HG02588 (cell line): Measurements from ENCODE around the gene SMIM23.

ENCODE experiments used
- ATAC-seq: cut with Tn5 transposase; IDR thresholded peaks from one replicate; pipeline ENCODE4 v1.9.1; 2021; ENCODE audit warnings: mild to moderate bottlenecking, moderate library complexity; ENCODE audit not compliant: unreplicated experiment

The SMIM23 gene

DNA sequence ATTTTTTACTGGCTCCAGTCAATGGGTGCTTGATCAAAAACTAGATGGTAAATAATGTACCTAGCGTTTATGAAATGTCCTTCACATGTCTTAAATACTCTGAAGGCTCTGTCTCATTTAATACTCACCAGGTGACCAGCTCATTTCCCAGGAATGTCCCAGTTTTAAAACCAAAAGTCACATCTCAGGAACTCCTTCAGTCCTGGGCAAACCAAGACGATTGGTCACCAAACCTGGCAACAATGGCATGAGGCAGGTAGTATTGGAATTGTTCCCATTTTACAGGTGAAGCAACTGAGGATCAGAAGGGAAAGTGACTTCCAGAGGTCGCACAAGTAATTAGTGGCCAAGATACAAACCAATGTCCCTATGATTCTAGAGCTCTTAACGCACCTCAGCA is 27.7 kb downstream of the SMIM23 start:
- no peak for ATAC-seq

DNA sequence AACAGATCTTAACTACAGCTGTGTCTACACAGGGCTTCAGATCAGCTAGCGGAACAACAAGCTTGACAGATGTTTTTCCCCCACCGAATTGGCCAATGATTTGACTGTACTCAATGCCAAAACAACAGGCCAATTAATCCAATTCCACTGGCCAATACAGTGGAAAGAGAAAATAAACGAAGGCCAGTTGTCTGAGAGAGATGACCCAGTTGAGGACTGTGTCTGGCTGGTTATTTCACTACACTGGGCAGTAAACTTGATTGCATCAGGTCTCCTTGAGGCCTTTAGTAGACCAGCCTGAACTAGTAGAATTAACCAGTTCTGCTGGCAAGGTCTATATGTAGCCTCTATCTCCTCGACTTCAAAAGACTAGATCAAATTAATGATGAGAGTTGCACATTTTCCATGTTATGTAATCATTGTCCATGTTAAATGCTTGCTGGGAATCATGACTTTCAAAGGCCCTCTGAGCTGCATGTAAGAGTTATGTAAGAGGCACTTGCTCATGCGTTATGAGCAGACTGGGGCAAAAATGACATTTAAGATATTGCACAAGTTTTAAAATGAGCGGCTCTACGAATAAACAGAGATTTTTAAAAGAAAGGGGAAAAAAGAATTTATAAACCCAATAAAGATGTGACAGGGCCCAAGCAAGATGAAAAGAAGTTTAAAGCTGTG is 28.3 kb downstream of the SMIM23 start:
- ATAC-seq: no peak

DNA sequence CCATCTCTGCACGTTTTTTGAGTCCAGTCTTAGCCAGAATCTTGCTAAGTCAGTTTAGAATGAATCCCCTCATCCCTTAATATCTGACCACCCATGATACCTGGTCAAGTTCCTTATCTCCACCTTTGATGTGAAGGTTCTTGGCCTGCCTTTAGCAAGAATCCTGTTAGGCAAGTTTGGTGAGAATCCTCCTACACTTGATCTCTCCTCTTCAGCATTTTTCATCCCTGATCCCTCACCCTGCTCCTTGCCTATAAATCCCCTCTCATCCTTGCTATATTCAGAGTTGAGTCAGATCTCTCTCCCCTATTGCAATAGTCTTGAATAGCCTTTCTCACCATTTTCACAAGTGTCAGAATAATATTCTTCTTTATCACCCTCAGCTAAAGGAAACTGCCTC is 31.0 kb downstream of the SMIM23 start:
- ATAC-seq: no peak

DNA sequence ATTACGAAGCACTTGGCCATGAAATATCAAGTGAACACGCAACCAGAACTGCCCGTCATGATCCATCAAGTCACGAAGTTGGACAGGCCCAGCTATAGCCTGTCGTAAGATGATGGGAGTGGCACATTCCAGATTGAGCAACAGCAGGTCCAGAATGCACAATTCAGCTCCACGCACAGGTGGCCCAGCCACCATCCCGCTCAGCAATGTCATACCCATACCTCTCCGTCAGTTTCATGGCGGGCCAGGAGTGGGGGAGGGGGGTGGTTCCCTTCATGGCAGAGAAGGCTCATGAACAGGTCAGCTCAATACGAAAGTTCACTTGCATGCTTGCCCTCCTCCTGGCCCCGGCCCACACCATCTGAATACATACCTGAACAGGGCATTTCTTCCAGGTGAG is 34.9 kb downstream of the SMIM23 start:
- no peak for ATAC-seq

DNA sequence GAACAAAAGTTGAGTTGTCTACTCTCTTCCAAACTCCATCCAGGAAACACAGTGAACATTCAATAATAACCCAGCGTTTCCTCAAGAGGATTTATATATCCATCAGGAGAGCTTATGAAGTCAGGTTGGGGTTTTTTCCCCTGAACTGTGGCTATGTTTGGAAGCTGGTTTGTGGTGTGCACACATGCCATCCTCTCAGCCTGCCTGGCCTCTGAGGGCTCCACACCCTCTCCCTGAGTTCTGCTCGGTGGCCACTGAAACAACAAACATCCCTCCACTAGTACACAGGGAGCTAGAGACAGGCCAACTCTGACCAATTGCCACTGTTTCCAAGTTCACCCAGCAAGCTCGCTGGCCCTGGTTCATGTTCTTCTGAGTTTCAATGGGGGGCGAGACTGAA is 35.7 kb downstream of the SMIM23 start:
- ATAC-seq: no peak

DNA sequence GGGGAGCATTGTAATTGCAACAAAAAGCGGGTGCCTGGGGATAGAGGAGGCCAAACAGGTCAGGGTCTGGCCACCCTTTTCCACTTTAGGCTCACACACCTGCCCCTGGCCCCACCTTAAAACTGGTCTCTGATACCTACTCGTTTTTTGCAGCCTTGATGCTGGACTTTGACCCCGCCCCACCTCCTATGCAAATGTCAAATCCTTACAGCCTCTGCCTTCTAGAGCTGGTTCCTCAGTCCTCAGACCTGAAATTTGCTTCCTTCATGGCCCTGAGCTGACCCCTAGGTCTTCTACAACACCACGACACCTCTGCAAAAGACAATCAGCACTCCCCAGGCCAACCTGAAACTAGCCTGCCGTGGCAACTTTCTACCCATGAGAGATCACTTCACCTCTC is 37.7 kb downstream of the SMIM23 start:
- no peak for ATAC-seq

DNA sequence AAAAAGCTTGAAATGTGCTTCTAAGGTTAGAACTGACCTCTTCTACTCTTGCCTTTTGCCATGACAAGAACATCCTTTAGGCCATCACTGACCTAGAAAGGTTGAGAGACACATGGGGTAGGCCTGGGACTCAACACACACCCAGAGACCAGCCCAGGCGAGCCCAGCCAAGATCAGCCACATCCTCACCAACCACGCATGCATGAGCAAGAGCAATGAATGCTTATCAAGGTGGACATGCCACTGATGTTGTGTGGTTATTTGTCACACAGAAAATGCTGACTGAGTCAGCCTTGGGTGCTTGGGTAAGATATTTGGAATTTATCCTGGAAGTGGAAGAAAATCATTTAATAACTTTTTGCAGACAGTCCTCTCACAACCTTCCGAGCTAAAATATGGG is 39.4 kb downstream of the SMIM23 start:
- no peak for ATAC-seq

DNA sequence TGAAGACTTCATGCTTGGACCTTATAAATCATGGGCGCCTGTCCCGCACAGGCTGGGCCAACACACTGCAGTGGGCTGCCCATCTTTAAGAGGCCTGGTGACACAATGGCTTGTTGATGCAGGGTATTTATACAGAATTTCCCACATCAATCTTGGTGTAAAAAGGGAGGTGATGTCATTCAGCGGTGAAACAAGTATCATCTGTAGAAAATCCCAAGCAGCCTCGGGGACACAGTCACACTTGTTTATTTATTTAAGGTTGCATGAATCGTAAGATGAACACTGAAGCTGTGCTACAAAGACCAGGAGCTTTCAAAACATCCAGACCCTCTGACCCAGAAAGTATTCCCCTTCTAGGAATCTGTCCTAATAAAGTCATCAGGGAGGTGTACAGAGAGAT is 40.5 kb downstream of the SMIM23 start:
- ATAC-seq: no peak

DNA sequence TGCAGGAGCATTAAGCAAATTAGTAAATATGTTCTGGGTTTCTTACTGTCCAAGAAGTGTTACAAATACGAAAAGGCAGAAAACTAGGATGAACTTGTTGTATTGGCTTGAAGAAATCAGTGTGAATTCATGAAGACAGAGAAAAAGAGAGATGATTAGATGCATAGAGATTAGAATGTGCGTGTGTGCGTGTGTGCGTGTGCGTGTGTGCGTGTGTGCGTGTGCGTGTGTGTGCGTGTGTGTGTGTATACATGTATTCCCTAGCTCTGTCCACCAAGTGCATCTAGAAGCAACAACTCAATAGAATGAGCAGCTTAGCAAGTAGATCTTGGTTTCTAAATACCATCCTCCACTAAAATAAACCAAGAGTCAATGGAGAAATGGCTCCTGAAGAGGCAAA is 41.5 kb downstream of the SMIM23 start:
- no peak for ATAC-seq

DNA sequence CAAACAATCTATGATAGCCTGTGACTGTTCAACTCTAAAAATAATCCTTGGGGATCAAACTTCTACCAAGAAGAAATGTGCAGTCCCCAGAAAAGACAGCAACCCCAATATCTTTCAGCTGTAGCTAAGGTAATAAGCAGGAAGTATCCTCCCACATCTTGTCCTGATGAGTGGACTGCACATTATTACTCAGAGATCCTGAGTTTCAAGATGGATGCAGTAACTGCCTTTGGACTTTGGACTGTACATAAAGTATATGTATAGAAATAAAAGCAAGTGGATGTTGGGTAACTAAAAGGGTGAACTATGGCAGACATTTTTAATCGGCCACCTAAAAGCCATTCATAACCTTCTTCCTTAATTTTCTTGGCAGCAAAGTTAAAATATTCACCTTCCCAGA is 45.1 kb downstream of the SMIM23 start:
- no peak for ATAC-seq

DNA sequence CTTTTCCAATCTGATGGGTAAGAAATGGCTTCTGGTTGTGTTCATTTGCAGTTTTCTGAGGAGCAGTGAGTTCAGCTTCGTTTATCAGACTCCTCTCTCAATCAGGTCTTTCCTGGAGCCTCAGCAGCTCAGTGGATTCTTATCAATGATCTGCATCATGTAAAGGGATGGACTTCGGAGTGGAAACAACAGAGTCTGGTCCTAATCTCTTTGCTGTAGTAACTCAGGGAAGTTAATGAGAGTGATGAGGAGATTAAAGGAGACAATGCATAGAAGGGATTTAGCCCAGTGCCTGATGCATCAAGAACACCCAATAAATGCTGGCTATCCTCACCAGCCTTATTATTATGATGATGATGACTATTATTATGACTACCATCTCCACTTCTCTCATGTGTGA is 47.2 kb downstream of the SMIM23 start:
- ATAC-seq: no peak

DNA sequence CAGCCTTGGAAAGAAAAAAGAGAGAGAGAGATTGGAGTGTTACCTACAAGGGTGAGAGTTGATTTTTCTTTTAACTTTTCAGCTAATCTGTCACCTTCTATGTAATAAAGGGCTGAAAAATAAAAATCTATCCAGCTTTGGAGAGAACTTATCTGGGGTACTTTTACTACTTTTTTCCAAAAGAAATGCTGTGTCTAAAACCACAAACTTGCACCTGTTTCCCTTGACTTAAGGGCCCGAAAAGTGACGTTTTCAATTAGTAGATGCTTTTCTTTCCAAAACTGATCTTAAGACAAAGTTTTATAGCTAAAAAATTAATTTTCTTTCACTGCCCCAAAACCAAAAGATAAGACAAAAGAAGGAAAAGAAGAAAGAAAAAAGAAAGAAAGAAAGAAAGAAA is 48.8 kb downstream of the SMIM23 start:
- ATAC-seq: no peak

DNA sequence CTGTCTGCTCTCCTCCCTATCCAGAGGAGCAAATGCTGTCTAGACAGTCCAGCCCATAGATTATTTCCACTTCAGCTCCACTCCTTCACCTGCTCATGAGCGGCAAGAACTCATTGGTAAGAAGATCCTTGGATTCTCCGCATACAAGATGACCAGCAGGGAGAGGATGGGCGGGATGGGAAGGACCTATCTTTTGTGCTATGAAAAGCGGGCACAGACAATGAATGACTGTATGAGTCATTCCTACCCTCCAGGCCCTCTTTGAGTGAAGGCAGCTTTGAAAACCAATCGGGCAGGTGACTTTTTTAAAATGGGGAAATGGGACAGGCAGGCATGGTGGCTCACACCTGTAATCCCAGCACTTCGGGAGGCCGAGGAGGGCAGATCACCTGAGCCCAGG is 49.4 kb downstream of the SMIM23 start:
- ATAC-seq: no peak

DNA sequence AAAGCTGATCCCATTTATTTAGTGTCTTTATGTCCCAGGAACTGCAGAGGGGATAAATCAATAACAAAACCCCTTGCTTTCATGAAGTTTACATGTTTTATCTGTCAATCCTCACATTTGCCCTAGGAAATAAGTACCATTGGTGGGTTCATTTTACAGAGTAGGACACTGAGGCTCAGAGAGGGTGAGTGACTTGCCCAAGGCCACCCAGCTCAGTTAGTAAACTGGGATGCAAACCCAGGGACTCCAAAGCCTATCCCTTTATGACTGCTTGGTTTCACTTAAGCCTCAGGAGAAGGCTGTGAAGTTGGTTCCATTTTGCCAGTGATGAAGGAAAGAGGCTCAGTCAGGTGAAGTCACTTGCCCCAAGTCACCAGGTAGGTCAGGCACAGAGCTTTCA is 51.9 kb downstream of the SMIM23 start:
- no peak for ATAC-seq

DNA sequence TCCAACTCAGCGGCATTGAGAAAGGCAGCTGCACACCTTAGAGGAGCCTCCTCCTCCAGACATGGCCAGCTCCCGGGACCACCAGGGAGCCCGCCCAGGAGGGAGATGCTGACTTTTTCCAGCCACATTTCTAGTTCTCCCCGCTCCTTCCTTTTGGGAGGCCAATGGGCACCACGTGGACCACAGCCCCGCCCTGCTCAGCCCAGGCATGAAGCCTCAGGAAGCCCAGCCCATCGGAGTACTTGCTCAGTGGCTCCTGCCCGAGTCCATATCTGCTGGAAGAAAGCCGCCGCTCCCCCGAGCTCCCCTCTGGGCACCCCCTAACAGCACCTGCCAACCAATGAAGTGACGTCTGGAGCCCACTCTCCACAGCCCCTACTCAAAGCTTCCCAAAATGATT is 52.4 kb downstream of the SMIM23 start:
- ATAC-seq: no peak

DNA sequence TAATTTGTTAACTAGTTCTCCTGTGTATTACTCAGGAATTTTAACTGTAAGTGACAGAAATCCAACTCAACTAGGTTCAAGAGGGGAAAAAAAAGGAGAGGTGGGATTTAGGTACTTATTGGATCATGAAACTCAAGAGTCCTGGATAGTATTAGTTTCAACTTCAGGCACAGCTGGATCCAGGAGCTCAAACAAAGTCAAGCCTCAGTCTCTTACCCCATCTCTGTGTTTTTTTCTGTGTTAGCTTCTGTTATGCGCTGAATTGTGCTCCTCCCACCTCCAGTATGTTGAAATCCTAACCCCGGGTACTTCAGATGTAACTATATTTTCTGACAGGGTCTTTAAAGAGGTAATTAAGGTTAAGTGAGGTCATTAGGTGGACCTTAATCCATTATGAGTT is 53.5 kb downstream of the SMIM23 start:
- no peak for ATAC-seq

DNA sequence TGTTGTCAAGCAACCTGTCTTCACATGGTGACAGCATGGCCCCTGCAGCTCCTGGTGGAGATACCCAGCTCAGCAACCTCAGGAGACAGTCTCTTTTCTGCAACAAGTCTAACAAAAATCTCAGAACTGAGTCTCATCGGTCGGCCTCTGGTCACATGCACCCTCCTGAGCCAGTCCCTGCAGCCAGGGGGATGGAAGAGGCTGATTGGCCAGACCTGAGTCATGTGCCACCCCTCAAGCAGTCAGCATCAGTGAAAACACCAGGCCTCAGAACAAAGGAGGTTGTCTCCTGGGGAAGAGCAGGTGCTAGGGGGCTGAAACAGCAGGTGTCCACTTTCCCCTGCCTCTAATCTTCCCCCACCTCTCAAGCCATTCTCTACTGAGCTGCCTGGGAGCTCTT is 54.4 kb downstream of the SMIM23 start:
- ATAC-seq: no peak
